WERI-Rb-1 (cell line): ENCODE data around the gene C5orf63.

Experiments used
- DNase-seq: peaks from one replicate; pipeline ENCODE4 v3.0.0-alpha.2; 2020
- H3K27ac ChIP-seq: fragments of 250-450 bp; sonication (Bioruptor Pico); 2 replicates; pipeline ENCODE4 v1.5.1; 2020; ENCODE audit warnings: mild to moderate bottlenecking, moderate library complexity
- H3K27me3 ChIP-seq: fragments of 250-450 bp; sonication (Bioruptor Pico); 2 replicates; pipeline ENCODE4 v1.5.1; 2021; ENCODE audit warnings: mild to moderate bottlenecking, low read depth, moderate library complexity; ENCODE audit not compliant: insufficient read depth, severe bottlenecking
- H3K36me3 ChIP-seq: fragments of 250-450 bp; sonication (Bioruptor Pico); 2 replicates; pipeline ENCODE4 v1.5.1; 2020; ENCODE audit warnings: mild to moderate bottlenecking, moderate library complexity
- H3K4me3 ChIP-seq: 2 replicates; pipeline ENCODE4 v1.5.1; 2011; ENCODE audit warnings: low read depth, mild to moderate bottlenecking, control low read depth, low read length
- H3K9me3 ChIP-seq: fragments of 250-450 bp; sonication (Bioruptor Pico); 2 replicates; pipeline ENCODE4 v1.5.1; 2021; ENCODE audit warnings: mild to moderate bottlenecking, moderate library complexity; ENCODE audit not compliant: severe bottlenecking
- CTCF ChIP-seq: IDR thresholded peaks from 2 replicates; pipeline ENCODE4 v1.5.1; 2011; ENCODE audit warnings: low read depth, mild to moderate bottlenecking, control low read depth, inconsistent platforms, low read length

Gene C5orf63

GRCh38 chr5:127089191-127089590, 15.9 kb upstream of the C5orf63 start:
- no peaks in the 10 kb centered on the region for H3K9me3 ChIP-seq
- H3K27me3 ChIP-seq = no peaks in the 10 kb centered on the region
- H3K27ac ChIP-seq = no peak overlapping the region
- H3K36me3 ChIP-seq = no peaks in the 10 kb centered on the region
- no peak for DNase-seq
- TF ChIP-seq CTCF = no peak
- no peak overlapping the region for H3K4me3 ChIP-seq

DNA sequence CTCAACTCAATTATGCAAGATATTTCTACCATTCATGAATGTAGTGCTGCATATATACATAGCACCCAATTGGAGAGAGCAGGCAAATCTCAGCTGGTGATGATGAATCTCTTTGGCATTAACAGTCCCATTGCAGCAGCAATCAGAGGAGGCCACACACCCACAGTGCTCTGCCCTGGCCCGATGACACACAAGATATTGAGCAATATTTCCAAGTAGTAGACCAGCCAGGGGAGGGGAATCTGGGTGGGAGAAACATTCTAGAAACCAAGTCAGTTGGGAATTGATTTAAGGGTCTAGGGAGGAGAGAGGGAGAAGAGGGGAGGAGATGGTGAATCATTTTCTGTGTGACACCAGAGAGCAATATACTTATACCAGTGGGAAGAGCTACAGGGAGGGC, 14.9 kb upstream of the C5orf63 start:
- no peak for TF ChIP-seq CTCF
- Histone ChIP-seq H3K9me3 (no peaks in the 10 kb centered on the region), H3K27me3 (no peaks in the 10 kb centered on the region), H3K4me3 (no peak overlapping the region), H3K36me3 (no peaks in the 10 kb centered on the region), H3K27ac (no peak overlapping the region)
- DNase-seq = no peak

DNA sequence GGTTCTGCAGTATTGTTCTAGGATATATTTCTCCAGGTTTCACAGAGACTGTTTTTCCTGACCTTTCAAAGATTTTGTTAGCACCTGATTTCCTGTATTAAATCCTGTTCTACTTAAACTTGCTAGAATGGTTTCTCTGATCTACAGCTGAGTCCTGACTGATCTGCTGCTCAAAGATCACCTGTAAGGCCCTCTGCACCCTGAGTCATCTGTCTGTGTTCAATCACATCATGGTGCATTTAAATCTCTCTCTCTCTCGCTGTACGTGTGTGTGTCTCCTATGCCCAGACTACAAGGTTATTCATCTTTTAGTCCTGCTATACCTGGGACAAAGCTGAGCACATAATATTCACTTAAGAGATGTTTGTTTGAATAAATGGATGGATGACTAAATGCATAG, 13.3 kb upstream of the C5orf63 start:
- H3K27me3 ChIP-seq = no peaks in the 10 kb centered on the region
- H3K27ac ChIP-seq = no peak overlapping the region
- H3K9me3 ChIP-seq = no peaks in the 10 kb centered on the region
- no peak for DNase-seq
- no peak overlapping the region for H3K4me3 ChIP-seq
- no peaks in the 10 kb centered on the region for H3K36me3 ChIP-seq
- no peak for TF ChIP-seq CTCF

DNA sequence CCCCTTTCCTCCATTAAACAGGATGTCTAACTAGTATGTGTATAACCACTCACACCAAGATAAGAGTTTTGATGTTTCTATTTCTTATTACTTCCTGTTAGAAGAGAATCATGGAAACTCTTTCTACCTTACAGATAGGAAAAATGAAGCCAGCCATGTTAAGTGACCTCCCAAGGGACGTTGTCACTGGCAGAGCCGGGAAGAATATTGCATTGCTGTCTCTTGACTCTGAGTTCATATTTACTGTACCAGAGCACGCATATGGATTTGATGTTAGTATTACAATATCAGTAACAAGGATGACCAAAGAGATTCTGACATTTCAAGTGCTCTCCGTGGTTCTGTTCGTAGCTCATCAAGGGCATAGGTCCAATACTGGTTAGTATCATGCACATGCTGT, 12.5 kb upstream of the C5orf63 start:
- no peak for TF ChIP-seq CTCF
- Histone ChIP-seq H3K27me3 (no peaks in the 10 kb centered on the region), H3K27ac (no peak overlapping the region), H3K36me3 (no peaks in the 10 kb centered on the region), H3K4me3 (no peak overlapping the region), H3K9me3 (no peaks in the 10 kb centered on the region)
- no peak for DNase-seq

- H3K36me3 ChIP-seq = no peaks in the 10 kb centered on the region
- H3K27me3 ChIP-seq = no peaks in the 10 kb centered on the region
- H3K4me3 ChIP-seq = no peak overlapping the region
- TF ChIP-seq CTCF = no peak
- H3K9me3 ChIP-seq = no peaks in the 10 kb centered on the region
- DNase-seq = no peak
- no peak overlapping the region for H3K27ac ChIP-seq
Measured at GRCh38 chr5:127085371-127085770, 12.1 kb upstream of the C5orf63 start.

GRCh38 chr5:127084656-127085055, 11.4 kb upstream of the C5orf63 start:
- H3K9me3 ChIP-seq = no peaks in the 10 kb centered on the region
- no peaks in the 10 kb centered on the region for H3K27me3 ChIP-seq
- H3K4me3 ChIP-seq = no peak overlapping the region
- no peaks in the 10 kb centered on the region for H3K36me3 ChIP-seq
- H3K27ac ChIP-seq = no peak overlapping the region
- DNase-seq = no peak
- TF ChIP-seq CTCF = no peak
